Measurements from ENCODE around the gene CREG2. TPM values are rescaled to one million over a fixed set of nuclear protein-coding genes. Genes with fewer than 3 reads are reported as not detected.

The CREG2 gene
- total and polyA plus RNA-seq, 2 experiments from 2014 or later: 0.15 to 0.22 TPM

DNA sequence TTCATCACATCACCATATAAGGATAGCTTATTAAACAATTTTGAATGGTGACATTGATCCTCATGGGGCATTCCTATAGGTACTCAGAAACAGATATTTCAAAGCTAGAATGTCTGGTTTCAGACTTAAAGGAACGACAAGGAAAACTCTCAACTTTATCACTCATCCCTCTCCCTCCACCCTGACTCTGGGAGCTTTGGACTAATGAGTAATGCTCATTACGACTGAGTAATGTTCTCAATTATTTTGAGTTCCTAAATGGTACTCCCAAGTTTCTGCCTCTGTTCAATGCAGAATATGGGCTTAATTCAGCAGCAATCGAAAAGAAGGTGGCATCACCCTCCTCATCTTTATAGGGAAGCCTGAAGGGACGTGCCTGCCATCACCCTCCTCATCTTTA is 44.2 kb upstream of the CREG2 start:
- H3K4me2 ChIP-seq (ENCODE audit: unreplicated experiment): peak overlapping the region; percentile 26

DNA sequence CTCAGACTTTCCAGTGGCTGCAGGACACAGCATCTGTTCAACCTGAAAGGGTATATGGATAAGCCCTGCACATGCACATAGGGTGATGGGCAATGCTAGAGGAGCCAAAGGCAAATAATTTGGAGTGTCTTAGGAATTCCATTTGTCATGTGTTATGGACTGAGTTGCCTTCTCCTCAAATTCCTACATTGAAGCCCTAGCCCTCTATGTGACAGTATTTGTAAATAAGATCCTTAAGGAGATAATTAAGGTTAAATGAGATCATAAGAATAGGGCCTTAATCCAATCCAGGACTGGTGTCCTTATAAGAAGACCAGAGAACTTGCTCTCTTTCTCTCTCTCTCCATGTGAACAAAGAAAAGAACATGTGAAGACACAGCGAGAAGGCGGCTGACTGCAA is 42.9 kb upstream of the CREG2 start:
- Histone ChIP-seq H3K9ac (no peak overlapping the region), H3K27ac (no peak overlapping the region), H3K9me3 (ENCODE audit: low read depth) (no peaks in the 10 kb centered on the region), H2AFZ (no peak overlapping the region), H3K4me2 (ENCODE audit: unreplicated experiment) (no peak overlapping the region), H3K9me2 (ENCODE audit: insufficient read depth) (no peaks in the 10 kb centered on the region), H3K4me1 (ENCODE audit: insufficient read depth) (peaks cover 37% of the 10 kb centered on the region), H4K20me1 (ENCODE audit: insufficient read depth) (no peaks in the 10 kb centered on the region), H3K79me2 (ENCODE audit: insufficient read depth) (no peaks in the 10 kb centered on the region), H3K27me3 (replicated peaks; ENCODE audit: insufficient read depth) (no peaks in the 10 kb centered on the region), H3K36me3 (ENCODE audit: low read depth) (no peaks in the 10 kb centered on the region; the same call in 1 of the 2 replicates), H3K4me3 (no peak overlapping the region), H3F3A (ENCODE audit: insufficient read depth) (peaks cover 28% of the 10 kb centered on the region)
- in situ Hi-C loops (cut with MboI): no loop called here
- WGBS, 2 experiments (ENCODE audit: low coverage in 1 of 2, low lambda C conversion rate in 2 of 2, missing lambda C conversion rate in 2 of 2): 79 to 84% methylated on average over 2 of the region's 2 CpGs
- peak; percentile 24 for DNase-seq
- no peak for TF ChIP-seq EZH2 (IDR thresholded peaks at IDR 0.05; ENCODE audit: insufficient read depth, poor library complexity, severe bottlenecking)
- no peak for TF ChIP-seq EZH2phosphoT487 (IDR thresholded peaks at IDR 0.05; ENCODE audit: insufficient read depth, low read depth)

More for the DNA sequence above, 44.2 kb upstream of the CREG2 start:
- H3K4me3 ChIP-seq: no peak overlapping the region
- H3K9ac ChIP-seq: peak overlapping the region; percentile 53; the same call in 1 of the 2 replicates
- H3K36me3 ChIP-seq (ENCODE audit: low read depth): no peaks in the 10 kb centered on the region
- TF ChIP-seq EZH2 (IDR thresholded peaks at IDR 0.05; ENCODE audit: insufficient read depth, poor library complexity, severe bottlenecking) (no peak), EZH2phosphoT487 (IDR thresholded peaks at IDR 0.05; ENCODE audit: insufficient read depth, low read depth) (no peak)
- peaks cover 38% of the 10 kb centered on the region for H3F3A ChIP-seq (ENCODE audit: insufficient read depth)
- peak overlapping the region; percentile 87 for H3K27ac ChIP-seq
- no peaks in the 10 kb centered on the region for H4K20me1 ChIP-seq (ENCODE audit: insufficient read depth)
- H3K9me3 ChIP-seq (ENCODE audit: low read depth): no peaks in the 10 kb centered on the region
- no peaks in the 10 kb centered on the region for H3K27me3 ChIP-seq (replicated peaks; ENCODE audit: insufficient read depth)
- 26 to 29% methylated on average over 4 of the region's 4 CpGs for WGBS, 2 experiments (ENCODE audit: low coverage in 1 of 2, low lambda C conversion rate in 2 of 2, missing lambda C conversion rate in 2 of 2)
- no peaks in the 10 kb centered on the region for H3K9me2 ChIP-seq (ENCODE audit: insufficient read depth)
- H3K79me2 ChIP-seq (ENCODE audit: insufficient read depth): no peaks in the 10 kb centered on the region; the same call in 1 of the 2 replicates
- H2AFZ ChIP-seq: no peak overlapping the region
- peaks cover 45% of the 10 kb centered on the region for H3K4me1 ChIP-seq (ENCODE audit: insufficient read depth)
- peak; percentile 73 for DNase-seq
- in situ Hi-C loops (cut with MboI): no loop called here

DNA sequence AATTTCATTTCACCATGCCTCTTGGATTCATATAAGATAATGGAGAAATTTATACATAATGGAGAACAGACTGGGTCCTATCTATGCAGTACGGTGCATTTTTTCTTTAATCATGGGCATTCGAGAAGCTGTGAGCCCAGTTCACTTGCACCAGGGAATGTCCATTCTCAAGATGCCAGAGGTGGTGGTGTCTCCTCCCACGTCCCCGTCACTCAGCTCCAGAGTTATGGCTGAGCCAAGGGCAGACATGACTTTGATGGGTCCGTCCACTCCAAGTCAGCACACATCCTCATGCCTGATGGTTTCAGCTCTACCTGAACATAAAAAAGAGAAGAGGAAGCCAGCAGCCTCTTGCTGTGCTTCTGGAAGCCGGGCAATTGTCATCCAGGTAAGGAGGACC is 42.1 kb upstream of the CREG2 start:
- H3K4me2 ChIP-seq (ENCODE audit: unreplicated experiment): no peak overlapping the region
- peaks cover 37% of the 10 kb centered on the region for H3K4me1 ChIP-seq (ENCODE audit: insufficient read depth)
- no peaks in the 10 kb centered on the region for H3K9me3 ChIP-seq (ENCODE audit: low read depth)
- no peak overlapping the region for H3K4me3 ChIP-seq
- no peaks in the 10 kb centered on the region for H4K20me1 ChIP-seq (ENCODE audit: insufficient read depth)
- no peak overlapping the region for H3K9ac ChIP-seq
- no peaks in the 10 kb centered on the region; the same call in 1 of the 2 replicates for H3K36me3 ChIP-seq (ENCODE audit: low read depth)
- H3K27me3 ChIP-seq (replicated peaks; ENCODE audit: insufficient read depth): no peaks in the 10 kb centered on the region
- no peak for DNase-seq
- 92 to 99% methylated on average over 6 of the region's 6 CpGs for WGBS, 2 experiments (ENCODE audit: low coverage in 1 of 2, low lambda C conversion rate in 2 of 2, missing lambda C conversion rate in 2 of 2)
- H3F3A ChIP-seq (ENCODE audit: insufficient read depth): peaks cover 28% of the 10 kb centered on the region
- H3K27ac ChIP-seq: no peak overlapping the region
- in situ Hi-C loops (cut with MboI): no loop called here
- no peaks in the 10 kb centered on the region for H3K79me2 ChIP-seq (ENCODE audit: insufficient read depth)
- TF ChIP-seq EZH2 (IDR thresholded peaks at IDR 0.05; ENCODE audit: insufficient read depth, poor library complexity, severe bottlenecking): no peak
- TF ChIP-seq EZH2phosphoT487 (IDR thresholded peaks at IDR 0.05; ENCODE audit: insufficient read depth, low read depth): no peak
- H2AFZ ChIP-seq: no peak overlapping the region
- H3K9me2 ChIP-seq (ENCODE audit: insufficient read depth): no peaks in the 10 kb centered on the region

DNA sequence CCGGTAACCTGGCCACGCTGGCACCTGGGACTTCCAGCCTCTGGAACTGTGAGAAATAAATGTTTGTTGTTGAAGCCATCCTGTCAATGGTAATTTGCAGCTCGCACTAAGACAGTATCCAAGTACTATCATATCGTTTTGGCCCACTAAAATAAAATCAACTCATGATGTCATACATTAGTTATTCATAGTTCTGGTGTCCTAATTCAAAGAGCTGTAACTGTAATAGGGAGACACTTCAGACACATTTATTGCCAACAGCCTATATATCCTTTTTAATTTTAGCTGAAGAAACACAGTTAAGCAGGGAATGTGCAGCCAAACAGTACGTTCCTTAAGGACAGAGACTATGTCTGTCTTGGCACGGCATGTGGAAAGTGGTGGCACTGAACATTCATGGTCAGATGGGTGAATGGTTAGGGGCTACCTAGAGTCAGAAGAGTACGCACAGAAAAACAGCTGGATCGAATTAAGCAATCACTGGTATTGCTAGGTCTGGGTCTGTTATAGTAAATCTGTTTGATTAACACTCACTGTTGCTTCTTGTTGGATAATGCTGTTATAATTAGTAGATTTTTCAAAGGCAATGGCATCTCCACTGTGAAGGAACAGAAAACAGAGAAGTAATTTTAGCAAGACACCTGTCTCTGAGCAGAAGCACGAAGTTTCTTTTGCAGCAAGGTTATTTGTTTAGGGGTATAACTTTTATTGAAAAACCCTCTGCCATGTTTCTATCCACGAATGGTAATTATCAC is 41.3 kb upstream of the CREG2 start:
- Histone ChIP-seq H3K4me2 (ENCODE audit: unreplicated experiment) (no peak overlapping the region), H3K9me3 (ENCODE audit: low read depth) (no peaks in the 10 kb centered on the region), H3K27ac (no peak overlapping the region), H3K79me2 (ENCODE audit: insufficient read depth) (no peaks in the 10 kb centered on the region), H3K4me3 (no peak overlapping the region), H4K20me1 (ENCODE audit: insufficient read depth) (no peaks in the 10 kb centered on the region), H3K9ac (no peak overlapping the region), H3K27me3 (replicated peaks; ENCODE audit: insufficient read depth) (no peaks in the 10 kb centered on the region), H3K36me3 (ENCODE audit: low read depth) (no peaks in the 10 kb centered on the region; the same call in 1 of the 2 replicates), H3K9me2 (ENCODE audit: insufficient read depth) (no peaks in the 10 kb centered on the region), H3K4me1 (ENCODE audit: insufficient read depth) (peaks cover 31% of the 10 kb centered on the region), H2AFZ (no peak overlapping the region), H3F3A (ENCODE audit: insufficient read depth) (peaks cover 21% of the 10 kb centered on the region)
- no peak for DNase-seq
- 86 to 89% methylated on average over 10 of the region's 10 CpGs for WGBS, 2 experiments (ENCODE audit: low coverage in 1 of 2, low lambda C conversion rate in 2 of 2, missing lambda C conversion rate in 2 of 2)
- in situ Hi-C loops (cut with MboI): no loop called here
- TF ChIP-seq EZH2 (IDR thresholded peaks at IDR 0.05; ENCODE audit: insufficient read depth, poor library complexity, severe bottlenecking) (no peak), EZH2phosphoT487 (IDR thresholded peaks at IDR 0.05; ENCODE audit: insufficient read depth, low read depth) (no peak)

All from GM23248 (cell line).